ENCODE results near the gene SPATA24.

DNA sequence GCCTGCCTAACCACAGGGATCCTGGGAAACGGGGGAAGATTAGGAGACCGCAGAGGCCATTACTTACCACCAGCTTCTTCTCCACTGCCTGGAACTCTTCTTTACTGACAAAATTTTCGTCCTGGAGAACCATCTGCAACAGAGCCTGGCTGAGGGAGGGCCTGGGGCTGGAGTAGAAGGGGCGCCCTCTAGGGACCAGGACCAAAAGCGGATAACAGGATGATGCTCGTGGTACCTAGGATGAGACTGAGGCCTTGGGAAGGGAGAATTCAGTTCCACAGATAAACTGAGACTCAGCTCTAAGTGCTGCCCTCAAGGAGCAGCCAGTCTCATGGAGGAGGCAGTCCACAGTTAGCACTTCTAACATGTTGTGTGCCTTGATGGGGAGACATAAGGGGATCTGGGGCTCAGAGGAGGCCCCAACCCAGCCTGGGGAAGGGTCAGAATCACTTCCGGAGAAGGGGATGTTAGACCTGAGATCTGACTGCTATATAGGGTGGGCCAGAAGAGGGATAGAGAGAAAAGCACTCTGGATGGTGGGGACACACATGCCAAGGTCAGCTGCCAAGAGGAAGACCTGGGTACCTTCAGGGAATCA is 1.2 kb downstream of the SPATA24 start:
- TF ChIP-seq, protein P1, sequence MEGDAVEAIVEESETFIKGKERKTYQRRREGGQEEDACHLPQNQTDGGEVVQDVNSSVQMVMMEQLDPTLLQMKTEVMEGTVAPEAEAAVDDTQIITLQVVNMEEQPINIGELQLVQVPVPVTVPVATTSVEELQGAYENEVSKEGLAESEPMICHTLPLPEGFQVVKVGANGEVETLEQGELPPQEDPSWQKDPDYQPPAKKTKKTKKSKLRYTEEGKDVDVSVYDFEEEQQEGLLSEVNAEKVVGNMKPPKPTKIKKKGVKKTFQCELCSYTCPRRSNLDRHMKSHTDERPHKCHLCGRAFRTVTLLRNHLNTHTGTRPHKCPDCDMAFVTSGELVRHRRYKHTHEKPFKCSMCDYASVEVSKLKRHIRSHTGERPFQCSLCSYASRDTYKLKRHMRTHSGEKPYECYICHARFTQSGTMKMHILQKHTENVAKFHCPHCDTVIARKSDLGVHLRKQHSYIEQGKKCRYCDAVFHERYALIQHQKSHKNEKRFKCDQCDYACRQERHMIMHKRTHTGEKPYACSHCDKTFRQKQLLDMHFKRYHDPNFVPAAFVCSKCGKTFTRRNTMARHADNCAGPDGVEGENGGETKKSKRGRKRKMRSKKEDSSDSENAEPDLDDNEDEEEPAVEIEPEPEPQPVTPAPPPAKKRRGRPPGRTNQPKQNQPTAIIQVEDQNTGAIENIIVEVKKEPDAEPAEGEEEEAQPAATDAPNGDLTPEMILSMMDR (conservative IDR thresholded peaks at IDR 0.05 in 1 of 2, IDR thresholded peaks at IDR 0.05 in 1 of 2; ENCODE audit: low read depth in 1 of 2, low read length in 2 of 2), result peak in 1 of 2 donors; percentile 41
- no peak for TF ChIP-seq EZH2 (IDR thresholded peaks at IDR 0.05; ENCODE audit: low read length, missing control alignments)

Measured in fibroblast of lung (primary cell).